SK-N-SH treated with all-trans-retinoic acid at 6 μM for 48 hours (cell line): Measurements from ENCODE around the gene UST.

Experiments
- ATAC-seq: fragments of 200-7000 bp; cut with Tn5 transposase; 3 replicates; pipeline ENCODE4 v1.9.1; 2020; ENCODE audit warnings: mild to moderate bottlenecking, moderate library complexity
- ARNTL ChIP-seq: fragments of 450-650 bp; formaldehyde crosslinking; IDR thresholded peaks from 2 replicates; pipeline ENCODE4 v1.5.0; 2020; ENCODE audit warnings: low read depth, mild to moderate bottlenecking, moderate library complexity, borderline replicate concordance
- BACH2 ChIP-seq: fragments of 250-450 bp; sonication (Bioruptor Pico); IDR thresholded peaks from 2 replicates; pipeline ENCODE4 v1.9.0; 2021; ENCODE audit warnings: mild to moderate bottlenecking, borderline replicate concordance
- CSDC2 ChIP-seq: fragments of 250-450 bp; sonication (Bioruptor Pico); IDR thresholded peaks from 2 replicates; pipeline ENCODE4 v1.5.0; 2020; ENCODE audit warnings: mild to moderate bottlenecking, moderate library complexity
- ESRRG ChIP-seq: fragments of 250-450 bp; sonication (Bioruptor Pico); IDR thresholded peaks from 2 replicates; pipeline ENCODE4 v1.6.1; 2021; ENCODE audit warnings: mild to moderate bottlenecking
- GLIS3 ChIP-seq: fragments of 250-450 bp; sonication (Bioruptor Pico); IDR thresholded peaks from 2 replicates; pipeline ENCODE4 v1.5.0; 2020; ENCODE audit warnings: mild to moderate bottlenecking, moderate library complexity
- ISL1 ChIP-seq: fragments of 250-450 bp; sonication (Bioruptor Pico); IDR thresholded peaks from 2 replicates; pipeline ENCODE4 v2.1.2; 2022; ENCODE audit warnings: mild to moderate bottlenecking, moderate library complexity
- OSR1 ChIP-seq: fragments of 250-450 bp; sonication (Bioruptor Pico); IDR thresholded peaks from 2 replicates; pipeline ENCODE4 v1.8.0; 2022; ENCODE audit warnings: moderate library complexity, mild to moderate bottlenecking, inconsistent platforms
- PPARA ChIP-seq: fragments of 250-450 bp; sonication (Bioruptor Pico); IDR thresholded peaks from 2 replicates; pipeline ENCODE4 v1.5.0; 2020; ENCODE audit warnings: mild to moderate bottlenecking, borderline replicate concordance
- RARB ChIP-seq: fragments of 250-450 bp; sonication (Bioruptor Pico); IDR thresholded peaks from 2 replicates; pipeline ENCODE4 v1.8.0; 2021; ENCODE audit warnings: mild to moderate bottlenecking, moderate library complexity
- SNAI2 ChIP-seq: fragments of 250-450 bp; sonication (Bioruptor Pico); IDR thresholded peaks from 2 replicates; pipeline ENCODE4 v1.5.0; 2020; ENCODE audit warnings: mild to moderate bottlenecking, moderate library complexity
- TCF4 ChIP-seq: fragments of 250-450 bp; sonication (Bioruptor Pico); IDR thresholded peaks from 2 replicates; pipeline ENCODE4 v1.8.0; 2021; ENCODE audit warnings: mild to moderate bottlenecking, moderate library complexity, borderline replicate concordance
- TOX ChIP-seq: fragments of 250-450 bp; sonication (Bioruptor Pico); IDR thresholded peaks from 2 replicates; pipeline ENCODE4 v1.8.0; 2021; ENCODE audit warnings: mild to moderate bottlenecking, moderate library complexity, borderline replicate concordance
- ZC3H10 ChIP-seq: fragments of 250-450 bp; sonication (Bioruptor Pico); IDR thresholded peaks from 2 replicates; pipeline ENCODE4 v1.5.1; 2021; ENCODE audit warnings: mild to moderate bottlenecking, moderate library complexity
- ZFP3 ChIP-seq: fragments of 250-450 bp; sonication (Bioruptor Pico); IDR thresholded peaks from 2 replicates; pipeline ENCODE4 v1.5.0; 2020; ENCODE audit warnings: mild to moderate bottlenecking, moderate library complexity
- ZFP30 ChIP-seq: fragments of 450-650 bp; formaldehyde crosslinking; IDR thresholded peaks from 2 replicates; pipeline ENCODE4 v1.5.0; 2022; ENCODE audit warnings: mild to moderate bottlenecking, moderate library complexity
- ZNF565 ChIP-seq: fragments of 450-650 bp; formaldehyde crosslinking; conservative IDR thresholded peaks from 2 replicates; pipeline ENCODE4 v1.5.0; 2020; ENCODE audit warnings: low read depth, mild to moderate bottlenecking, moderate library complexity
- ZNF70 ChIP-seq: fragments of 450-650 bp; formaldehyde crosslinking; IDR thresholded peaks from 2 replicates; pipeline ENCODE4 v1.5.0; 2020; ENCODE audit warnings: mild to moderate bottlenecking, moderate library complexity
- ZNF8 ChIP-seq: fragments of 450-650 bp; formaldehyde crosslinking; IDR thresholded peaks from 2 replicates; pipeline ENCODE4 v1.5.0; 2020; ENCODE audit warnings: mild to moderate bottlenecking, moderate library complexity
- TF ChIP-seq, protein P1 (sequence below): fragments of 250-450 bp; sonication (Bioruptor Pico); IDR thresholded peaks from 2 replicates; pipeline ENCODE4 v1.5.0; 2020; ENCODE audit warnings: mild to moderate bottlenecking, moderate library complexity
- TF ChIP-seq, protein P2 (sequence below): fragments of 250-450 bp; sonication (Bioruptor Pico); IDR thresholded peaks from 2 replicates; pipeline ENCODE4 v1.8.0; 2021; ENCODE audit warnings: low read depth, mild to moderate bottlenecking, moderate library complexity, borderline replicate concordance
- TF ChIP-seq, protein P3 (sequence below): fragments of 250-450 bp; sonication (Bioruptor Pico); IDR thresholded peaks from 2 replicates; pipeline ENCODE4 v1.8.0; 2020; ENCODE audit warnings: mild to moderate bottlenecking, moderate library complexity, borderline replicate concordance
- TF ChIP-seq, protein P4 (sequence below): fragments of 250-450 bp; sonication (Bioruptor Pico); IDR thresholded peaks from 2 replicates; pipeline ENCODE4 v1.5.1; 2021; ENCODE audit warnings: mild to moderate bottlenecking, moderate library complexity
- TF ChIP-seq, protein P5 (sequence below): fragments of 250-450 bp; sonication (Bioruptor Pico); IDR thresholded peaks from 2 replicates; pipeline ENCODE4 v1.5.1; 2020; ENCODE audit warnings: low read depth, mild to moderate bottlenecking, moderate library complexity

Gene UST

DNA sequence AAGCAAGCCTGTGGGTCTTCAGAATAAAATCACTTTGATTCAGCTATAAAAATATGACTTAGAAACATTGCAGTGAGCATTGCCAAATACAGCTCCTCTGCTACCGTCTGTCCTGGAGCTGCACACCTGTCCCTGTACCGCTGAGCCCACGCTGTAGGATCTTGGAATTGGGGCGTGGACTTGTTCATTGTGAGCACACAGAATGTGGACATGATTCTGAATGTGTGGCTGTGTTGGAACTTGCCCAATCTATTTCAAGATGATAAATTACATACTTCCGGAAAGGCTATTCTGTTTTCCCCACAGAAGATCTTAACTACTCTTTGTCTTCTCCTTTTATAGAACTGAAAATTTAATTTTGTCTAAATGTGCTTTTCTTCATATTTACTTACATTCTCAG lies 107.3 kb downstream of the UST start:
- TF ChIP-seq ZNF70 (CRISPR knock-in tag) (no peak), CSDC2 (CRISPR knock-in tag) (no peak), SNAI2 (CRISPR knock-in tag) (no peak), TOX (CRISPR knock-in tag) (no peak), OSR1 (CRISPR knock-in tag) (no peak), ZNF565 (CRISPR knock-in tag) (no peak), GLIS3 (CRISPR knock-in tag) (no peak), BACH2 (CRISPR knock-in tag) (no peak), PPARA (CRISPR knock-in tag) (no peak)
- TF ChIP-seq, protein P1, sequence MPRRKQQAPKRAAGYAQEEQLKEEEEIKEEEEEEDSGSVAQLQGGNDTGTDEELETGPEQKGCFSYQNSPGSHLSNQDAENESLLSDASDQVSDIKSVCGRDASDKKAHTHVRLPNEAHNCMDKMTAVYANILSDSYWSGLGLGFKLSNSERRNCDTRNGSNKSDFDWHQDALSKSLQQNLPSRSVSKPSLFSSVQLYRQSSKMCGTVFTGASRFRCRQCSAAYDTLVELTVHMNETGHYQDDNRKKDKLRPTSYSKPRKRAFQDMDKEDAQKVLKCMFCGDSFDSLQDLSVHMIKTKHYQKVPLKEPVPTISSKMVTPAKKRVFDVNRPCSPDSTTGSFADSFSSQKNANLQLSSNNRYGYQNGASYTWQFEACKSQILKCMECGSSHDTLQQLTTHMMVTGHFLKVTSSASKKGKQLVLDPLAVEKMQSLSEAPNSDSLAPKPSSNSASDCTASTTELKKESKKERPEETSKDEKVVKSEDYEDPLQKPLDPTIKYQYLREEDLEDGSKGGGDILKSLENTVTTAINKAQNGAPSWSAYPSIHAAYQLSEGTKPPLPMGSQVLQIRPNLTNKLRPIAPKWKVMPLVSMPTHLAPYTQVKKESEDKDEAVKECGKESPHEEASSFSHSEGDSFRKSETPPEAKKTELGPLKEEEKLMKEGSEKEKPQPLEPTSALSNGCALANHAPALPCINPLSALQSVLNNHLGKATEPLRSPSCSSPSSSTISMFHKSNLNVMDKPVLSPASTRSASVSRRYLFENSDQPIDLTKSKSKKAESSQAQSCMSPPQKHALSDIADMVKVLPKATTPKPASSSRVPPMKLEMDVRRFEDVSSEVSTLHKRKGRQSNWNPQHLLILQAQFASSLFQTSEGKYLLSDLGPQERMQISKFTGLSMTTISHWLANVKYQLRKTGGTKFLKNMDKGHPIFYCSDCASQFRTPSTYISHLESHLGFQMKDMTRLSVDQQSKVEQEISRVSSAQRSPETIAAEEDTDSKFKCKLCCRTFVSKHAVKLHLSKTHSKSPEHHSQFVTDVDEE (CRISPR knock-in tag) = no peak
- TF ChIP-seq, protein P2, sequence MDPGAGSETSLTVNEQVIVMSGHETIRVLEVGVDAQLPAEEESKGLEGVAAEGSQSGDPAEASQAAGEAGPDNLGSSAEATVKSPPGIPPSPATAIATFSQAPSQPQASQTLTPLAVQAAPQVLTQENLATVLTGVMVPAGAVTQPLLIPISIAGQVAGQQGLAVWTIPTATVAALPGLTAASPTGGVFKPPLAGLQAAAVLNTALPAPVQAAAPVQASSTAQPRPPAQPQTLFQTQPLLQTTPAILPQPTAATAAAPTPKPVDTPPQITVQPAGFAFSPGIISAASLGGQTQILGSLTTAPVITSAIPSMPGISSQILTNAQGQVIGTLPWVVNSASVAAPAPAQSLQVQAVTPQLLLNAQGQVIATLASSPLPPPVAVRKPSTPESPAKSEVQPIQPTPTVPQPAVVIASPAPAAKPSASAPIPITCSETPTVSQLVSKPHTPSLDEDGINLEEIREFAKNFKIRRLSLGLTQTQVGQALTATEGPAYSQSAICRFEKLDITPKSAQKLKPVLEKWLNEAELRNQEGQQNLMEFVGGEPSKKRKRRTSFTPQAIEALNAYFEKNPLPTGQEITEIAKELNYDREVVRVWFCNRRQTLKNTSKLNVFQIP (CRISPR knock-in tag) = no peak
- TF ChIP-seq, protein P3, sequence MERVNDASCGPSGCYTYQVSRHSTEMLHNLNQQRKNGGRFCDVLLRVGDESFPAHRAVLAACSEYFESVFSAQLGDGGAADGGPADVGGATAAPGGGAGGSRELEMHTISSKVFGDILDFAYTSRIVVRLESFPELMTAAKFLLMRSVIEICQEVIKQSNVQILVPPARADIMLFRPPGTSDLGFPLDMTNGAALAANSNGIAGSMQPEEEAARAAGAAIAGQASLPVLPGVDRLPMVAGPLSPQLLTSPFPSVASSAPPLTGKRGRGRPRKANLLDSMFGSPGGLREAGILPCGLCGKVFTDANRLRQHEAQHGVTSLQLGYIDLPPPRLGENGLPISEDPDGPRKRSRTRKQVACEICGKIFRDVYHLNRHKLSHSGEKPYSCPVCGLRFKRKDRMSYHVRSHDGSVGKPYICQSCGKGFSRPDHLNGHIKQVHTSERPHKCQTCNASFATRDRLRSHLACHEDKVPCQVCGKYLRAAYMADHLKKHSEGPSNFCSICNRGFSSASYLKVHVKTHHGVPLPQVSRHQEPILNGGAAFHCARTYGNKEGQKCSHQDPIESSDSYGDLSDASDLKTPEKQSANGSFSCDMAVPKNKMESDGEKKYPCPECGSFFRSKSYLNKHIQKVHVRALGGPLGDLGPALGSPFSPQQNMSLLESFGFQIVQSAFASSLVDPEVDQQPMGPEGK = no peak
- ATAC-seq = no peak

DNA sequence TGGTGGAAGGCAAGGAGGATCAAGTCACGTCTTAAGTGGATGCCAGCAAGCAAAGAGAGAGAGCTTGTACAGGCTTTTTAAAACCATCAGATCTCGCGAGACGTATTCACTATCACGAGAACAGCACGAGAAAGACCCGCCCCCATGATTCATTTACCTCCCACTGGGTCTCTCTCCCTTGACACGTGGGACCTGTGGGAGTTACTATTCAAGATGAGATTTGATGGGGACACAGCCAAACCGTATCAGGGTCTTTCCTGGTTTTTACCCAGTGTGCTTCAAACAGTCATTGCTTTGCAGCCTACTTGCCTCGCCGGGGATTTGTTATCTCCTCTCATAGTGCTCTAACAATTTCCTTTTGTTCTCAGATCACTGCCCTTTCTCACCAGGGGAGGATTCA lies 108.2 kb downstream of the UST start:
- TF ChIP-seq TCF4 (CRISPR knock-in tag) (no peak), ZNF565 (CRISPR knock-in tag) (no peak), SNAI2 (CRISPR knock-in tag) (no peak), ZNF8 (CRISPR knock-in tag) (no peak), ZC3H10 (CRISPR knock-in tag) (no peak), ZFP30 (no peak), GLIS3 (CRISPR knock-in tag) (no peak), ESRRG (CRISPR knock-in tag) (no peak), ARNTL (CRISPR knock-in tag) (no peak), OSR1 (CRISPR knock-in tag) (no peak), ZFP3 (no peak), CSDC2 (CRISPR knock-in tag) (no peak), RARB (CRISPR knock-in tag) (no peak), TOX (CRISPR knock-in tag) (no peak), BACH2 (CRISPR knock-in tag) (no peak), ISL1 (CRISPR knock-in tag) (no peak)
- TF ChIP-seq, protein P4, sequence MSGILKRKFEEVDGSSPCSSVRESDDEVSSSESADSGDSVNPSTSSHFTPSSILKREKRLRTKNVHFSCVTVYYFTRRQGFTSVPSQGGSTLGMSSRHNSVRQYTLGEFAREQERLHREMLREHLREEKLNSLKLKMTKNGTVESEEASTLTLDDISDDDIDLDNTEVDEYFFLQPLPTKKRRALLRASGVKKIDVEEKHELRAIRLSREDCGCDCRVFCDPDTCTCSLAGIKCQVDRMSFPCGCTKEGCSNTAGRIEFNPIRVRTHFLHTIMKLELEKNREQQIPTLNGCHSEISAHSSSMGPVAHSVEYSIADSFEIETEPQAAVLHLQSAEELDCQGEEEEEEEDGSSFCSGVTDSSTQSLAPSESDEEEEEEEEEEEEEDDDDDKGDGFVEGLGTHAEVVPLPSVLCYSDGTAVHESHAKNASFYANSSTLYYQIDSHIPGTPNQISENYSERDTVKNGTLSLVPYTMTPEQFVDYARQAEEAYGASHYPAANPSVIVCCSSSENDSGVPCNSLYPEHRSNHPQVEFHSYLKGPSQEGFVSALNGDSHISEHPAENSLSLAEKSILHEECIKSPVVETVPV = no peak
- TF ChIP-seq, protein P3 = no peak
- TF ChIP-seq, protein P2 (CRISPR knock-in tag) = no peak
- TF ChIP-seq, protein P5, sequence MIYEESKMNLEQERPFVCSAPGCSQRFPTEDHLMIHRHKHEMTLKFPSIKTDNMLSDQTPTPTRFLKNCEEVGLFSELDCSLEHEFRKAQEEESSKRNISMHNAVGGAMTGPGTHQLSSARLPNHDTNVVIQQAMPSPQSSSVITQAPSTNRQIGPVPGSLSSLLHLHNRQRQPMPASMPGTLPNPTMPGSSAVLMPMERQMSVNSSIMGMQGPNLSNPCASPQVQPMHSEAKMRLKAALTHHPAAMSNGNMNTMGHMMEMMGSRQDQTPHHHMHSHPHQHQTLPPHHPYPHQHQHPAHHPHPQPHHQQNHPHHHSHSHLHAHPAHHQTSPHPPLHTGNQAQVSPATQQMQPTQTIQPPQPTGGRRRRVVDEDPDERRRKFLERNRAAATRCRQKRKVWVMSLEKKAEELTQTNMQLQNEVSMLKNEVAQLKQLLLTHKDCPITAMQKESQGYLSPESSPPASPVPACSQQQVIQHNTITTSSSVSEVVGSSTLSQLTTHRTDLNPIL (CRISPR knock-in tag) = no peak

More for the DNA sequence above, 108.2 kb downstream of the UST start:
- no peak for ATAC-seq
